KG1 (cell line): Measurements from ENCODE around the gene IL20RA.
"Not testable (repeated sequence)": the region's sequence is repeated elsewhere in the genome, so short reads cannot be mapped to it uniquely, and the experiment has no call there.

ENCODE experiments used
- DNase-seq: peaks from one replicate; lab custom pipeline; 2025; lab: John Stamatoyannopoulos, UW

IL20RA gene

GRCh38 chr6:137044366-137045221 is at the start of gene IL20RA:
Gene IL20RA, minus strand, starts transcription at chr6:137044965. Its CDS starts 237 bp downstream, at chr6:137044728.
- no peak for DNase-seq

GRCh38 chr6:137093183-137094069 is 48.7 kb upstream of the IL20RA start:
- DNase-seq, result no peak

GRCh38 chr6:137092018-137092417 is 47.3 kb upstream of the IL20RA start:
- DNase-seq, result no peak

GRCh38 chr6:137089305-137089704 is 44.5 kb upstream of the IL20RA start:
- DNase-seq, result no peak

GRCh38 chr6:137087902-137088301 is 43.1 kb upstream of the IL20RA start:
- no peak for DNase-seq

GRCh38 chr6:137086031-137086430 is 41.3 kb upstream of the IL20RA start:
- DNase-seq, result no peak

- DNase-seq, result no peak
Measured at GRCh38 chr6:137084865-137085617, 40.3 kb upstream of the IL20RA start.

- DNase-seq, result no peak
Measured at GRCh38 chr6:137084090-137084489, 39.3 kb upstream of the IL20RA start.

GRCh38 chr6:137081997-137082396 is 37.2 kb upstream of the IL20RA start:
- DNase-seq, result no peak

- DNase-seq, result no peak
Measured at GRCh38 chr6:137080711-137081110, 35.9 kb upstream of the IL20RA start.

- peak; percentile 38 for DNase-seq
Measured at GRCh38 chr6:137076277-137077068, 31.7 kb upstream of the IL20RA start.

GRCh38 chr6:137075790-137076189 is 31.0 kb upstream of the IL20RA start:
- DNase-seq, result not testable (repeated sequence)

- no peak for DNase-seq
Measured at GRCh38 chr6:137070303-137070702, 25.5 kb upstream of the IL20RA start.

GRCh38 chr6:137067399-137067798 is 22.6 kb upstream of the IL20RA start:
- no peak for DNase-seq

GRCh38 chr6:137058037-137058436 is 13.3 kb upstream of the IL20RA start:
- no peak for DNase-seq

- DNase-seq, result no peak
Measured at GRCh38 chr6:137056121-137056880, 11.5 kb upstream of the IL20RA start.

GRCh38 chr6:137051790-137052472 is 7.2 kb upstream of the IL20RA start:
- DNase-seq, result no peak

- no peak for DNase-seq
Measured at GRCh38 chr6:137049095-137049494, 4.3 kb upstream of the IL20RA start.

- DNase-seq, result no peak
Measured at GRCh38 chr6:137046871-137047412, 2.2 kb upstream of the IL20RA start.
